ENCODE results near the gene EDC3. TPM values are rescaled to one million over a fixed set of nuclear protein-coding genes. Genes with fewer than 3 reads are reported as not detected.

EDC3 gene
- total RNA-seq, 1 experiment from 2014 or later = 45.1 TPM

- TF ChIP-seq ATF3 (IDR thresholded peaks at IDR 0.05) (no peak), ELF1 (IDR thresholded peaks at IDR 0.05; ENCODE audit: borderline replicate concordance, low read depth) (no peak), JUND (IDR thresholded peaks at IDR 0.05) (no peak)
Observed at GRCh38 chr15:74595271-74595670, 100.6 kb downstream of the EDC3 start (continued).

DNA sequence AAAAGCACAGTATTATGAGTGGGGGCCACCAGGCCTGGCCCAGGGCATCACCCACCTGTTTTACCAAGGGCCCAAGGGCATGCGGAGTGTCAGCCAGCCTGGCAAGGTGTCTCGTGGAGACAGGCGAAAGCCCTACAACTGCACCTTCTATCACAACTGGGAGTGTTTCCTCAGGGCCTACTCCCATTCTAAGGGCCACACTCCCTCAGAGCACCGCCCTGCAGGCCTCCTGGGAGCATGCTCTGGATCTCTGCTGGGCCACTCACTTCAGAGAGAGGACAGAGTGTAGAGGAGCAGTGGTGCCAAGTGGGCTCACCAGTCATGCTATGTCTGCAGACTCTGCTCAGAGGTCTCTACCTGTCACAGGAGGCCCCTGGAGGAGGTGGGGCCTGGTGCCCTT, 101.4 kb downstream of the EDC3 start:
- ChIA-PET CTCF (no interaction called here), POLR2A (no interaction called here), RAD21 (ENCODE audit: low non-redundant PET in 1 of 2, low total read pairs in 2 of 2, uncharacterized antibody in 2 of 2, unreplicated experiment in 2 of 2) (no interaction called here)
- no peak overlapping the region for H2AFZ ChIP-seq (ENCODE audit: low read depth, low read length, poor library complexity, severe bottlenecking)
- peaks cover 0 to 6% of the 10 kb centered on the region in 2 experiments; a peak in 2 of 4 replicates for H3K36me3 ChIP-seq (ENCODE audit: control insufficient read depth in 1 of 2, insufficient read depth in 2 of 2, low read length in 2 of 2)
- no peaks in the 10 kb centered on the region for H4K20me1 ChIP-seq (ENCODE audit: insufficient read depth)
- no peaks in the 10 kb centered on the region for H3K9me2 ChIP-seq (ENCODE audit: insufficient read depth)
- H3K4me3 ChIP-seq (replicated peaks in 1 of 2; ENCODE audit: low read depth in 1 of 2, low read length in 2 of 2) = no peak overlapping the region
- no peak overlapping the region for H3K4me2 ChIP-seq (ENCODE audit: low read length)
- H3K4me1 ChIP-seq (ENCODE audit: control insufficient read depth in 1 of 2, insufficient read depth in 2 of 2, low read length in 2 of 2) = peaks cover 7 to 14% of the 10 kb centered on the region in 2 experiments
- DNase-seq (ENCODE audit: low read depth, low spot score) (no peak), ATAC-seq (no peak)
- TF ChIP-seq EGR1 (IDR thresholded peaks at IDR 0.05; ENCODE audit: low read depth) (no peak), CBX3 (IDR thresholded peaks at IDR 0.05; ENCODE audit: low read depth) (no peak), MAX (IDR thresholded peaks at IDR 0.05) (no peak), TCF7L2 (IDR thresholded peaks at IDR 0.05; ENCODE audit: borderline replicate concordance, extremely low read depth, insufficient read depth, insufficient read length) (no peak), REST (IDR thresholded peaks at IDR 0.05; ENCODE audit: low read depth) (no peak), YY1 (IDR thresholded peaks at IDR 0.05; ENCODE audit: extremely low read depth, insufficient replicate concordance, low read depth, low read length) (no peak), EZH2 (IDR thresholded peaks at IDR 0.05) (no peak)
- no TSS peak for BruUV-seq (replicated peaks)
- no peak overlapping the region for H3K9ac ChIP-seq (ENCODE audit: low read length)
- H3K9me3 ChIP-seq (ENCODE audit: control insufficient read depth in 1 of 2, insufficient read depth in 1 of 2, low read depth in 1 of 2, low read length in 2 of 2) = no peaks in the 10 kb centered on the region
- no peaks in the 10 kb centered on the region for H3K27me3 ChIP-seq (ENCODE audit: insufficient read depth, low read length)
- H3K27ac ChIP-seq (ENCODE audit: low read depth, low read length) = no peak overlapping the region
- intact Hi-C loops (cut with micrococcal nuclease) = no loop called here
- H3K79me2 ChIP-seq (ENCODE audit: insufficient read depth, low read length) = no peaks in the 10 kb centered on the region
